IMR-90 (cell line): ENCODE data around the gene KCNK10. TPM values are rescaled to one million over a fixed set of nuclear protein-coding genes. Genes with fewer than 3 reads are reported as not detected.

Experiments
- ATAC-seq: fragments of 200-7000 bp; cut with Tn5 transposase; 2 replicates; pipeline ENCODE4 v1.9.1; 2020; ENCODE audit warnings: low read depth, mild to moderate bottlenecking, moderate library complexity
- BruUV-seq: library from RNA; stranded (reverse); fragments of 400-500 nt; replicated peaks from 2 replicates; lab custom pipeline; 2021; lab: Mats Ljungman, UMichigan
- CTCF ChIA-PET: fragments of 300-600 bp; formaldehyde crosslinking; extraction: SDS; loops from one replicate; lab custom pipeline; 2021; ENCODE audit warnings: antibody characterized with exemption; lab: Yijun Ruan, JAX
- POLR2A ChIA-PET: fragments of 300-600 bp; sonication (Branson Sonifier 250); formaldehyde crosslinking; loops from one replicate; lab custom pipeline; 2022; ENCODE audit warnings: antibody characterized with exemption; ENCODE audit not compliant: unreplicated experiment; lab: Charles Lee
- DNase-seq: peaks from one replicate; pipeline ENCODE4 v3.0.0; 2013
- H2AFZ ChIP-seq: replicated peaks from 2 replicates; pipeline ENCODE3; 2013; ENCODE audit warnings: low read length, mild to moderate bottlenecking; ENCODE audit not compliant: poor library complexity
- H2AK5ac ChIP-seq: 2 replicates; pipeline ENCODE4 v1.6.1; 2013; ENCODE audit warnings: low read depth, low read length, inconsistent platforms
- H2AK9ac ChIP-seq: replicated peaks from 2 replicates; pipeline ENCODE3; 2013; ENCODE audit warnings: mild to moderate bottlenecking, low read depth, low read length, moderate library complexity; ENCODE audit not compliant: poor library complexity
- H2BK120ac ChIP-seq: 2 replicates; pipeline ENCODE4 v1.6.1; 2013; ENCODE audit warnings: low read depth, low read length, inconsistent platforms
- H2BK15ac ChIP-seq: 3 replicates; pipeline ENCODE4 v1.6.1; 2013; ENCODE audit warnings: low read depth, low read length, inconsistent platforms
- H2BK20ac ChIP-seq: 2 replicates; pipeline ENCODE4 v1.6.1; 2013; ENCODE audit warnings: low read depth, mild to moderate bottlenecking, inconsistent platforms, low read length, moderate library complexity
- H2BK5ac ChIP-seq: 2 replicates; pipeline ENCODE4 v1.6.1; 2013; ENCODE audit warnings: mild to moderate bottlenecking, low read depth, low read length, inconsistent platforms; ENCODE audit not compliant: poor library complexity, severe bottlenecking
- H3K14ac ChIP-seq: replicated peaks from 2 replicates; pipeline ENCODE4 v1.6.1; 2013; ENCODE audit warnings: low read depth, low read length, inconsistent platforms
- H3K18ac ChIP-seq: 2 replicates; pipeline ENCODE4 v1.6.1; 2013; ENCODE audit warnings: low read depth, low read length, control low read depth
- H3K23ac ChIP-seq: 2 replicates; pipeline ENCODE4 v1.6.1; 2013; ENCODE audit warnings: low read depth, low read length, inconsistent platforms
- H3K27ac ChIP-seq: 2 replicates; pipeline ENCODE4 v1.5.1; 2013; ENCODE audit warnings: mild to moderate bottlenecking, control low read depth, low read length; ENCODE audit not compliant: insufficient read depth
- H3K27me3 ChIP-seq: 2 replicates; pipeline ENCODE4 v1.6.1; 2013; ENCODE audit warnings: low read length; ENCODE audit not compliant: control insufficient read depth, insufficient read depth
- H3K36me3 ChIP-seq: 2 replicates; pipeline ENCODE4 v1.6.1; 2013; ENCODE audit warnings: low read length, mixed read lengths; ENCODE audit not compliant: control insufficient read depth, insufficient read depth
- H3K4ac ChIP-seq: 2 replicates; pipeline ENCODE4 v1.6.1; 2013; ENCODE audit warnings: low read depth, low read length, inconsistent platforms
- H3K4me1 ChIP-seq: 2 replicates; pipeline ENCODE4 v1.6.1; 2013; ENCODE audit warnings: low read length, mixed read lengths; ENCODE audit not compliant: control insufficient read depth, insufficient read depth
- H3K4me2 ChIP-seq: 2 replicates; pipeline ENCODE4 v1.6.1; 2013; ENCODE audit warnings: low read depth, mild to moderate bottlenecking, control low read depth, low read length, moderate library complexity
- H3K4me3 ChIP-seq: 2 replicates; pipeline ENCODE4 v1.5.1; 2013; ENCODE audit warnings: low read depth, mild to moderate bottlenecking, control low read depth, low read length, moderate library complexity; ENCODE audit not compliant: insufficient read depth
- H3K56ac ChIP-seq: 2 replicates; pipeline ENCODE4 v1.6.1; 2013; ENCODE audit warnings: low read length, inconsistent platforms; ENCODE audit not compliant: insufficient read depth; ENCODE audit errors: extremely low read depth
- H3K79me1 ChIP-seq, 2 experiments: 2 replicates each; pipeline ENCODE4 v1.6.1; 2013; ENCODE audit warnings: low read length in 2 of 2, inconsistent platforms in 1 of 2, low read depth in 1 of 2
- H3K9ac ChIP-seq: 2 replicates; pipeline ENCODE4 v1.6.1; 2013; ENCODE audit warnings: low read depth, low read length, control low read depth
- H3K9me1 ChIP-seq: 2 replicates; pipeline ENCODE4 v1.6.1; 2013; ENCODE audit warnings: low read length, inconsistent platforms; ENCODE audit not compliant: insufficient read depth
- H3K9me3 ChIP-seq: 2 replicates; pipeline ENCODE4 v1.6.1; 2013; ENCODE audit warnings: low read length; ENCODE audit not compliant: control insufficient read depth, insufficient read depth
- H4K20me1 ChIP-seq: 2 replicates; pipeline ENCODE4 v1.6.1; 2013; ENCODE audit warnings: low read length, inconsistent platforms; ENCODE audit not compliant: insufficient read depth
- H4K5ac ChIP-seq: 2 replicates; pipeline ENCODE4 v1.6.1; 2013; ENCODE audit warnings: mild to moderate bottlenecking, low read depth, low read length, control low read depth
- H4K8ac ChIP-seq, 2 experiments: 2 replicates each; pipeline ENCODE4 v1.6.1; 2013; ENCODE audit warnings: low read depth in 2 of 2, low read length in 2 of 2, control low read depth in 1 of 2, inconsistent platforms in 1 of 2
- H4K91ac ChIP-seq: 2 replicates; pipeline ENCODE4 v1.6.1; 2013; ENCODE audit warnings: low read depth, low read length, inconsistent platforms; ENCODE audit not compliant: insufficient read depth
- BHLHE40 ChIP-seq: fragments of 150-350 bp; IDR thresholded peaks from 2 replicates; pipeline ENCODE4 v1.6.1; 2016; ENCODE audit warnings: mild to moderate bottlenecking, low read depth, low read length
- CEBPB ChIP-seq: IDR thresholded peaks from 2 replicates; pipeline ENCODE4 v1.6.1; 2012; ENCODE audit warnings: low read depth, low read length, improper control_type of control experiment
- CHD1 ChIP-seq: IDR thresholded peaks from 2 replicates; pipeline ENCODE4 v1.6.1; 2012; ENCODE audit warnings: low read depth, low read length, improper control_type of control experiment
- CTCF ChIP-seq: conservative IDR thresholded peaks from 2 replicates; pipeline ENCODE4 v1.5.1; 2012; ENCODE audit warnings: mild to moderate bottlenecking, low read depth, low read length, improper control_type of control experiment
- ELK1 ChIP-seq: fragments of 150-350 bp; IDR thresholded peaks from 2 replicates; pipeline ENCODE4 v1.6.1; 2016; ENCODE audit warnings: low read depth, mild to moderate bottlenecking, low read length, moderate library complexity, borderline replicate concordance
- FOS ChIP-seq: fragments of 150-350 bp; IDR thresholded peaks from 2 replicates; pipeline ENCODE4 v1.6.1; 2016; ENCODE audit warnings: low read depth, low read length
- MAFK ChIP-seq: IDR thresholded peaks from 2 replicates; pipeline ENCODE4 v1.6.1; 2012; ENCODE audit warnings: low read depth, low read length, improper control_type of control experiment
- MAZ ChIP-seq: IDR thresholded peaks from 2 replicates; pipeline ENCODE4 v1.6.1; 2012; ENCODE audit warnings: low read depth, mild to moderate bottlenecking, low read length, improper control_type of control experiment, moderate library complexity, borderline replicate concordance
- MXI1 ChIP-seq: IDR thresholded peaks from 2 replicates; pipeline ENCODE4 v1.6.1; 2012; ENCODE audit warnings: low read depth, mild to moderate bottlenecking, low read length, moderate library complexity, borderline replicate concordance
- NFE2L2 ChIP-seq: fragments of 150-350 bp; IDR thresholded peaks from 2 replicates; pipeline ENCODE4 v1.6.1; 2016; ENCODE audit warnings: low read depth, mild to moderate bottlenecking, low read length
- POLR2A ChIP-seq: IDR thresholded peaks from 2 replicates; pipeline ENCODE4 v1.6.1; 2012; ENCODE audit warnings: mild to moderate bottlenecking, low read depth, low read length
- RAD21 ChIP-seq: IDR thresholded peaks from 2 replicates; pipeline ENCODE4 v1.6.1; 2012; ENCODE audit warnings: low read length, improper control_type of control experiment
- RCOR1 ChIP-seq: IDR thresholded peaks from 2 replicates; pipeline ENCODE4 v1.6.1; 2012; ENCODE audit warnings: mild to moderate bottlenecking, low read length, improper control_type of control experiment; ENCODE audit not compliant: insufficient replicate concordance
- RFX5 ChIP-seq: IDR thresholded peaks from 2 replicates; pipeline ENCODE4 v1.8.0; 2012; ENCODE audit warnings: low read depth, mild to moderate bottlenecking, low read length, moderate library complexity
- SMC3 ChIP-seq: fragments of 150-350 bp; IDR thresholded peaks from 2 replicates; pipeline ENCODE4 v1.6.1; 2016; ENCODE audit warnings: low read depth, mild to moderate bottlenecking, antibody characterized with exemption, low read length, moderate library complexity
- USF2 ChIP-seq: fragments of 150-350 bp; IDR thresholded peaks from 2 replicates; pipeline ENCODE4 v1.6.1; 2017; ENCODE audit warnings: mild to moderate bottlenecking, antibody characterized with exemption, low read length, low read depth
- WGBS, 2 experiments: methylation state at CpG; one replicate each; pipeline versions ENCODE4 v1.1.5 to v1.1.7; 2013; ENCODE audit warnings: missing lambda C conversion rate in 2 of 2; ENCODE audit not compliant: insufficient read length in 1 of 2; ENCODE audit errors: extremely low coverage in 2 of 2; 5-methylcytosine and 5-hydroxymethylcytosine counted together
- dilution Hi-C: fragments of 300-500 bp; cut with HindIII; formaldehyde crosslinking; loops from one replicate; pipeline ENCODE4 v1.14.3; 2018; ENCODE audit warnings: low sequenced_read_pairs; ENCODE audit not compliant: unreplicated experiment
- in situ Hi-C: fragments of 300-500 bp; cut with MboI; formaldehyde crosslinking; loops from 3 replicates; pipeline ENCODE4 v1.14.3; 2019; ENCODE audit warnings: low sequenced_read_pairs, inconsistent platforms, mixed read lengths
- intact Hi-C: fragments of 100-400 bp; cut with micrococcal nuclease; formaldehyde crosslinking; loops from 2 replicates; pipeline ENCODE4 v1.10.0; 2022
- polyA plus RNA-seq, 3 experiments: library from polyadenylated mRNA; depleted of rRNA; stranded (reverse); fragments of >200 nt; gene quantifications; 2 replicates each; pipeline ENCODE4 v1.2.3, GENCODE V29; 2012; ENCODE audit warnings: low replicate concordance in 1 of 3
- total RNA-seq: library from RNA; depleted of rRNA; stranded (reverse); fragments of >200 nt; gene quantifications from 2 replicates; pipeline ENCODE4 v1.2.3, GENCODE V29; 2012

Gene KCNK10
- total and polyA plus RNA-seq, 2 of the 4 experiments (the other 2 are of a cell fraction): not detected

GRCh38 chr14:88196925-88197324, 126.1 kb downstream of the KCNK10 start:
- Histone ChIP-seq H2BK20ac (no peak overlapping the region), H3K14ac (no peak overlapping the region), H3K23ac (no peak overlapping the region), H3K27me3 (peaks cover 11% of the 10 kb centered on the region), H3K4me1 (no peaks in the 10 kb centered on the region), H3K4ac (no peak overlapping the region), H4K91ac (no peak overlapping the region), H2BK15ac (no peak overlapping the region), H3K18ac (no peak overlapping the region), H3K4me2 (no peak overlapping the region), H3K4me3 (no peak overlapping the region), H3K9ac (no peak overlapping the region), H2BK120ac (no peak overlapping the region), H2AK5ac (no peak overlapping the region), H3K9me1 (no peaks in the 10 kb centered on the region), H2AFZ (no peak overlapping the region), H2AK9ac (no peak overlapping the region), H3K9me3 (no peaks in the 10 kb centered on the region), H4K8ac (no peak overlapping the region), H4K20me1 (no peaks in the 10 kb centered on the region), H4K5ac (no peak overlapping the region), H3K79me1 (no peaks in the 10 kb centered on the region), H3K56ac (no peak overlapping the region), H3K27ac (no peak overlapping the region), H2BK5ac (no peak overlapping the region), H3K36me3 (no peaks in the 10 kb centered on the region)
- no CpG with 5 or more reads among the region's 1 CpG for WGBS, 2 experiments
- no peak for ATAC-seq
- DNase-seq: no peak
- no TSS peak for BruUV-seq
- in situ Hi-C loops (loop anchor here (10.0 kb wide), 1 partner anchor 358 kb away; the partner anchor contains the start of gene PTPN21), intact Hi-C loops (no loop called here), dilution Hi-C loops (no loop called here)
- TF ChIP-seq BHLHE40 (no peak), FOS (no peak), RCOR1 (no peak), CTCF (no peak), RAD21 (no peak), RFX5 (no peak), MXI1 (no peak), USF2 (no peak), CEBPB (no peak), POLR2A (no peak), ELK1 (no peak), SMC3 (no peak), CHD1 (no peak), MAZ (no peak), NFE2L2 (no peak), MAFK (no peak)
- ChIA-PET POLR2A (no interaction called here), CTCF (interaction anchor here (0.6 kb wide), 1 partner anchor 1461 kb away, joined by 3 read pairs; no protein-coding TSS in a partner anchor)
